ENCODE results near the gene ADAM17.

- TF ChIP-seq CTCF (IDR thresholded peaks at IDR 0.05; ENCODE audit: low read length) (no peak), EZH2 (optimal IDR thresholded peaks at IDR 0.05; ENCODE audit: low read depth, low read length) (no peak), EZH2phosphoT487 (IDR thresholded peaks at IDR 0.05; ENCODE audit: low read length) (no peak)
These were observed 36.9 kb downstream of the ADAM17 start for GRCh38 chr2:9518780-9519179.

All from MM.1S (cell line).